A673 (cell line): ENCODE measurements around the gene TECTA. TPM values are rescaled to one million over a fixed set of nuclear protein-coding genes. Genes with fewer than 3 reads are reported as not detected.
"Not testable (repeated sequence)": the region's sequence is repeated elsewhere in the genome, so short reads cannot be mapped to it uniquely, and the experiment has no call there.

Source experiments
- BruUV-seq: library from RNA; stranded (reverse); fragments of 400-500 nt; replicated peaks from 2 replicates; lab custom pipeline; 2021; lab: Mats Ljungman, UMichigan
- CTCF ChIA-PET: fragments of 300-600 bp; sonication (Branson Sonifier 250); formaldehyde crosslinking; loops from one replicate; lab custom pipeline; 2022; ENCODE audit warnings: antibody characterized with exemption; lab: Charles Lee
- POLR2A ChIA-PET: fragments of 300-600 bp; sonication (Branson Sonifier 250); formaldehyde crosslinking; loops from one replicate; lab custom pipeline; 2022; ENCODE audit warnings: antibody characterized with exemption; ENCODE audit not compliant: low non-redundant PET; lab: Charles Lee
- DNase-seq: peaks from one replicate; pipeline ENCODE4 v3.0.0-alpha.2; 2015; ENCODE audit warnings: low spot score
- H3K27ac ChIP-seq: fragments of 200-600 bp; sonication (generic); 2 replicates; pipeline ENCODE4 v1.5.1; 2016; ENCODE audit warnings: mixed run types, low read depth, mild to moderate bottlenecking, mixed read lengths, antibody characterized with exemption, low read length; ENCODE audit not compliant: poor library complexity, severe bottlenecking
- H3K27me3 ChIP-seq: fragments of 200-600 bp; sonication (generic); replicated peaks from 2 replicates; pipeline ENCODE4 v1.6.1; 2017; ENCODE audit warnings: mixed run types, low read depth, mild to moderate bottlenecking, mixed read lengths, antibody characterized with exemption, low read length; ENCODE audit not compliant: insufficient read depth, poor library complexity
- H3K36me3 ChIP-seq: fragments of 200-600 bp; sonication (generic); 2 replicates; pipeline ENCODE4 v1.6.1; 2016; ENCODE audit warnings: mixed run types, mild to moderate bottlenecking, mixed read lengths, antibody characterized with exemption, low read length; ENCODE audit not compliant: insufficient read depth, poor library complexity, severe bottlenecking
- H3K4me1 ChIP-seq: fragments of 200-600 bp; sonication (generic); 2 replicates; pipeline ENCODE4 v1.6.1; 2017; ENCODE audit warnings: mixed run types, mild to moderate bottlenecking, mixed read lengths, antibody characterized with exemption, low read length; ENCODE audit not compliant: insufficient read depth, poor library complexity, severe bottlenecking
- H3K4me3 ChIP-seq: fragments of 200-600 bp; sonication (generic); 2 replicates; pipeline ENCODE4 v1.5.1; 2016; ENCODE audit warnings: low read depth, mixed run types, mild to moderate bottlenecking, mixed read lengths, low read length; ENCODE audit not compliant: poor library complexity, severe bottlenecking
- H3K9me3 ChIP-seq: fragments of 200-600 bp; sonication (generic); 2 replicates; pipeline ENCODE4 v1.6.1; 2016; ENCODE audit warnings: mixed run types, low read depth, mild to moderate bottlenecking, mixed read lengths, antibody characterized with exemption, low read length; ENCODE audit not compliant: poor library complexity, severe bottlenecking
- EZH2 ChIP-seq: fragments of 200-600 bp; sonication (generic); IDR thresholded peaks from 2 replicates; pipeline ENCODE4 v1.6.1; 2017; ENCODE audit warnings: borderline replicate concordance, low read depth, mild to moderate bottlenecking, mixed read lengths, antibody characterized with exemption, low read length; ENCODE audit not compliant: poor library complexity, severe bottlenecking
- intact Hi-C: fragments of 100-400 bp; cut with micrococcal nuclease; formaldehyde crosslinking; loops from one replicate; pipeline ENCODE4 v1.10.0; 2022; ENCODE audit not compliant: unreplicated experiment
- total RNA-seq: library from RNA; stranded (reverse); gene quantifications from 2 replicates; pipeline ENCODE4 v1.2.3, GENCODE V29; 2021
- TF ChIP-seq, protein P1 (sequence below): fragments of 300-800, 200-600 bp; sonication (generic); conservative IDR thresholded peaks from 2 replicates; pipeline ENCODE4 v1.5.1; 2017; ENCODE audit warnings: low read depth, mild to moderate bottlenecking, antibody characterized with exemption, low read length, moderate library complexity, mixed read lengths

TECTA gene
- total RNA-seq, 1 experiment from 2014 or later = 0.19 TPM

DNA sequence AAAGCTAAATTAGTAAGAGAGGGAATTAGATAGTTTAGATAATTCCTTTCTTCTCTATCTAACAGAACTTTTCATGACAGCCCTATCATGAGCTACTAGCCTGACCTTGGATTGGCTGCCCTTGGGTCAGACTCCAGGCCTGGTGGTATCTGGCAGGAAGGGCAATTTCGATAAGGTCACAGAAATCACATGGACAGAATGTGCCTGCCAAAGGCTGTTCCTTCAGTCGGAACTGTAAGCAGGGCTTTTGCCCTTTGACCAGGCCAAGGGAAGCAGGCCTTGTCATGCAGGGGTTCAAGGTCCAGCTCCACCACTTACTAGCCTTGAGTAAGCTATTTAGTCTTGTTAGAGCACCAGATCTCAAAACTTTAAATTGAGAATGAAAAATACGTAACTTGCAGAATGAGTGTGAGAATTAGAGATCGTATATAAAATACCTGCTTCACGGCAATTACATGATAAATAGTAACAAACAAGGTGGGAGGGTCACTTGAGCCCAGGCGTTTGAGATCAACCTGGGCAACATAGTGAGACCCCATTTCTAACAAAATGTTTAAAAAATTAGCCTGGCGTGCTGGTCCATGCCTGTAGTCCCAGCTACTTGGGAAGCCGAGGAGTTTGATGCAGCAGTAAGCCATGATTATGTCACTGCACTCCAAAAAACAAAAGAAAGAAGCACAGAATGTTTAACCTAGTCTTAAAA, 130.7 kb downstream of the TECTA start:
- CTCF ChIA-PET = interaction anchor here (0.7 kb wide), 1 partner anchor 617 kb away, joined by 4 read pairs; no protein-coding TSS in a partner anchor
- POLR2A ChIA-PET = interaction anchor here (0.5 kb wide), 1 partner anchor 165 kb away, joined by 4 read pairs; no protein-coding TSS in a partner anchor
- Histone ChIP-seq H3K4me1 (peaks cover 2% of the 10 kb centered on the region), H3K4me3 (no peak overlapping the region), H3K9me3 (no peaks in the 10 kb centered on the region), H3K36me3 (no peaks in the 10 kb centered on the region), H3K27ac (no peak overlapping the region), H3K27me3 (peaks cover 5% of the 10 kb centered on the region)
- intact Hi-C loops = no loop called here
- no peak for DNase-seq
- TF ChIP-seq EZH2 = no peak
- TF ChIP-seq, protein P1, sequence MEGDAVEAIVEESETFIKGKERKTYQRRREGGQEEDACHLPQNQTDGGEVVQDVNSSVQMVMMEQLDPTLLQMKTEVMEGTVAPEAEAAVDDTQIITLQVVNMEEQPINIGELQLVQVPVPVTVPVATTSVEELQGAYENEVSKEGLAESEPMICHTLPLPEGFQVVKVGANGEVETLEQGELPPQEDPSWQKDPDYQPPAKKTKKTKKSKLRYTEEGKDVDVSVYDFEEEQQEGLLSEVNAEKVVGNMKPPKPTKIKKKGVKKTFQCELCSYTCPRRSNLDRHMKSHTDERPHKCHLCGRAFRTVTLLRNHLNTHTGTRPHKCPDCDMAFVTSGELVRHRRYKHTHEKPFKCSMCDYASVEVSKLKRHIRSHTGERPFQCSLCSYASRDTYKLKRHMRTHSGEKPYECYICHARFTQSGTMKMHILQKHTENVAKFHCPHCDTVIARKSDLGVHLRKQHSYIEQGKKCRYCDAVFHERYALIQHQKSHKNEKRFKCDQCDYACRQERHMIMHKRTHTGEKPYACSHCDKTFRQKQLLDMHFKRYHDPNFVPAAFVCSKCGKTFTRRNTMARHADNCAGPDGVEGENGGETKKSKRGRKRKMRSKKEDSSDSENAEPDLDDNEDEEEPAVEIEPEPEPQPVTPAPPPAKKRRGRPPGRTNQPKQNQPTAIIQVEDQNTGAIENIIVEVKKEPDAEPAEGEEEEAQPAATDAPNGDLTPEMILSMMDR = no peak
- no TSS peak for BruUV-seq

DNA sequence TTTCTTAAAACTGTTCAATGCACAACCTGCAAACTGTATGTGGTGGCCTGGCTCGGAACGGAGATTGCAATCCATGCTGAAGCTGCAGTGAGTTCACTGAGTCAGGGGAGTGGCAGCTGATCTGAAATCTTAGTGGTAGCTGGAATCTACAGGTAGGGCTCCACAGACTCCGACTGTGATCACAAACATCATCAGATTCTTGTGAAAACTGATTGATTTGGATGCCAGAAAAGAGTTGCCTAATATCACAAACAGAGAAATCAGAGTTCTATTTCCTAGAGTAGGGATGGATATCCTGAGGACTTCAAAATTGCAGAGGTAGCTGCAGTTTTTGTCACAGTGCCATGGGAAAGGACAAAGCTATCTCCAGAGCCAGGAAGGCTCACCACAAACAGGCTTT, 134.0 kb downstream of the TECTA start:
- TF ChIP-seq, protein P1 = no peak
- TF ChIP-seq EZH2 = no peak
- H3K9me3 ChIP-seq = no peaks in the 10 kb centered on the region
- CTCF ChIA-PET = no interaction called here
- BruUV-seq = no TSS peak
- no peaks in the 10 kb centered on the region for H3K27me3 ChIP-seq
- no peaks in the 10 kb centered on the region for H3K36me3 ChIP-seq
- H3K4me1 ChIP-seq = peaks cover 15% of the 10 kb centered on the region
- no peak overlapping the region for H3K4me3 ChIP-seq
- intact Hi-C loops = no loop called here
- POLR2A ChIA-PET = no interaction called here
- no peak overlapping the region for H3K27ac ChIP-seq
- DNase-seq = no peak

DNA sequence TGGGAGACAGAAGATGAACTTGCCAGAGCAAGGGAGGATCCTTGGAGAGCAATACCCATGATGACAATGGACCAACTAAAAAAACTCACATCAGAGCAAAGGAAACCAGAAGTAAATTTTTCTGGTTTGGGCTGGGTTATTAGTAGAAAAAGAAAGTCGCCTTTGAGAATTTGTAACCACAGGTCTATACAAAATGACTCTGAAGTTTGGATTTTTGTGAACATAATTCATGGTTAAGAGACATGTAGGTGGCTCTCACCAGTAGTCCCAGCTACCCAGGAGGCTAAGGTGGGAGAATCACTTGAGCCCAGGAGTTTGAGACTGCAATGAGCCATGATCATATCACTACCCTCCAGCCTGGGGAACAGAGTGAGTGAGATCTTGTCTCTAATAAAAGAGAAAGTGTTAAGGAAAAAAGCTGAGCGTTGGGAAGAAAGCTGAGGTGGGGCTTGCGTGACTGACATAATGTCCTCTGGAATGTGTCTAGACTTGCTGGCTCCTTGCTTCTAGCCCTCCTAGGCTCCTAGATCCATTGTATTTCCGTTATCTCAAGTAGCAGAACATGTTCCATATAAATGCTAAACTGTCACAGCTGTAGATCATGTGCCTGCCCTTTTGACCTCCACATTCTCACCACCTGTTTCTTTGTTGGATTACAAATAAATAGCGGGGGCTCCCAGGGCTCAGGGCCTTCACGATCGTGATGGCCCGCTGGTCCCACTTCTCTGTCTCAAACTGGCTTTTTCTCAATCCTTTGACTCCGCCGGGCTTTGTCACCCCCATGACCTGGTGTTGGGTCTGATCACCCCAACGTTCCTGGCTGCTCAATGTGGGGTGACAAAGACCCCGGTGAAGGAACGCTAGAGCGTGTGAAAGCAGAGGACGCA, 135.3 kb downstream of the TECTA start:
- no peak overlapping the region for H3K4me3 ChIP-seq
- TF ChIP-seq EZH2 = no peak
- TF ChIP-seq, protein P1 = no peak
- intact Hi-C loops = no loop called here
- ChIA-PET CTCF (no interaction called here), POLR2A (interaction anchor here (0.6 kb wide), 1 partner anchor 142 kb away, joined by 3 read pairs; no protein-coding TSS in a partner anchor)
- H3K9me3 ChIP-seq = no peaks in the 10 kb centered on the region
- H3K36me3 ChIP-seq = no peaks in the 10 kb centered on the region
- DNase-seq = peak; percentile 24
- no peak overlapping the region for H3K27ac ChIP-seq
- BruUV-seq = no TSS peak
- no peaks in the 10 kb centered on the region for H3K27me3 ChIP-seq
- H3K4me1 ChIP-seq = peaks cover 19% of the 10 kb centered on the region

DNA sequence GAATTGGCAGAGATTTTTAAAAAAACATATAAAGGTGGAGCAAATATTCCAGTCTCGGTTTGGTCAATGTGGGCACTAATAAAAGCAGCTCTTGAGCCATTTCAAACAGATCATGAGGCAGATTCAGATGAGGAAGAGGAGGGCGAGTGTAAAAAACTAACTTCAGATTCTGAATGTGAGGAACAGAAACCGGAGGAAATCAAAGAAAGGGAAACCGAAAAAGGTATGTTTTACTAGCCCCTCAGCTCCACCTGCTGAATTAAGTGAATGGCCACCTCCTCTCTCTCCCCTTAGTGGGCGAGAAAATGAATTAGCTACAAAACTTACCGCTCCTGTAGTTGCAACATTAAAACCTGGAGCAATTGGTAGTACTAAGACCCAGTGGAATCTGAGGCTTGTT, 136.2 kb downstream of the TECTA start:
- intact Hi-C loops, BruUV-seq, H3K27me3 ChIP-seq, H3K9me3 ChIP-seq, DNase-seq, H3K36me3 ChIP-seq, H3K27ac ChIP-seq, POLR2A ChIA-PET, CTCF ChIA-PET, H3K4me3 ChIP-seq: not testable (repeated sequence)
- peaks cover 19% of the 10 kb centered on the region for H3K4me1 ChIP-seq
